ENCODE data around the gene DIAPH2. TPM values are rescaled to one million over a fixed set of nuclear protein-coding genes. Genes with fewer than 3 reads are reported as not detected.

The DIAPH2 gene
- total and polyA plus RNA-seq, 9 of the 15 experiments (the other 6 are each of a cell fraction or from before 2014, with no cell fraction given): 0.01 to 0.18 (median 0.07) TPM; not detected in 1

- in situ Hi-C loops (cut with MboI): no loop called here
- H3K9me1 ChIP-seq (ENCODE audit: control insufficient read depth, insufficient read depth, low read length): no peaks in the 10 kb centered on the region
- 0% methylated on average over 7 of the region's 13 CpGs for WGBS (ENCODE audit: insufficient coverage, low coverage, missing lambda C conversion rate)
- FAIRE-seq (no peak), ATAC-seq (no peak), DNase-seq (ENCODE audit: extremely low read depth in 1 of 4, low spot score in 3 of 4) (no peak)
- POLR2A ChIA-PET: no interaction called here
- no peaks in the 10 kb centered on the region for H3K9me3 ChIP-seq (replicated peaks; ENCODE audit: control insufficient read depth, insufficient read depth, low read depth, low read length)
- no peaks in the 10 kb centered on the region for H3K4me1 ChIP-seq (replicated peaks in 1 of 2; ENCODE audit: control insufficient read depth in 2 of 2, insufficient read depth in 2 of 2, low read length in 2 of 2)
- no peaks in the 10 kb centered on the region for H4K20me1 ChIP-seq (replicated peaks; ENCODE audit: control insufficient read depth, insufficient read depth, low read length)
- H2AFZ ChIP-seq (ENCODE audit: low read depth, low read length): no peak overlapping the region
- H3K36me3 ChIP-seq (ENCODE audit: control insufficient read depth, insufficient read depth, low read length): no peaks in the 10 kb centered on the region
- H3K79me2 ChIP-seq (ENCODE audit: control insufficient read depth, insufficient read depth, low read length): no peaks in the 10 kb centered on the region
- intact Hi-C loops (cut with micrococcal nuclease): no loop called here
- H3K4me2 ChIP-seq (ENCODE audit: insufficient read depth, low read length): no peak overlapping the region
- BruUV-seq (replicated peaks): no TSS peak
- H3K9ac ChIP-seq (ENCODE audit: insufficient read depth in 1 of 2, low read depth in 2 of 2, low read length in 2 of 2): no peak overlapping the region
- H3K27me3 ChIP-seq (ENCODE audit: control insufficient read depth in 2 of 2, insufficient read depth in 2 of 2, low read length in 2 of 2): no peaks in the 10 kb centered on the region
- no peak overlapping the region for H3K27ac ChIP-seq (ENCODE audit: extremely low read depth, low read depth, low read length)
- TF ChIP-seq RAD51 (IDR thresholded peaks at IDR 0.05; ENCODE audit: borderline replicate concordance, low read depth) (no peak), ZFX (CRISPR knock-in tag; IDR thresholded peaks at IDR 0.05) (no peak), ATF2 (CRISPR knock-in tag; IDR thresholded peaks at IDR 0.05) (no peak), KDM2B (CRISPR knock-in tag; IDR thresholded peaks at IDR 0.05) (no peak), NCOA2 (IDR thresholded peaks at IDR 0.05; ENCODE audit: partially characterized antibody in 2 of 2) (no peak)
- H3K4me3 ChIP-seq: no peak overlapping the region
- CTCF ChIA-PET (ENCODE audit: low intra/inter-chr PET ratio): no interaction called here
Measured at GRCh38 chrX:96884027-96884426, 199.4 kb downstream of the DIAPH2 start.

GRCh38 chrX:96889726-96890125, 205.1 kb downstream of the DIAPH2 start:
- in situ Hi-C loops (cut with MboI) (no loop called here), intact Hi-C loops (cut with micrococcal nuclease) (no loop called here)
- Histone ChIP-seq H3K9me1 (ENCODE audit: control insufficient read depth, insufficient read depth, low read length) (no peaks in the 10 kb centered on the region), H3K9ac (ENCODE audit: insufficient read depth in 1 of 2, low read depth in 2 of 2, low read length in 2 of 2) (no peak overlapping the region), H3K27ac (ENCODE audit: extremely low read depth, low read depth, low read length) (no peak overlapping the region), H3K4me1 (replicated peaks in 1 of 2; ENCODE audit: control insufficient read depth in 2 of 2, insufficient read depth in 2 of 2, low read length in 2 of 2) (no peaks in the 10 kb centered on the region), H3K79me2 (ENCODE audit: control insufficient read depth, insufficient read depth, low read length) (no peaks in the 10 kb centered on the region), H4K20me1 (replicated peaks; ENCODE audit: control insufficient read depth, insufficient read depth, low read length) (no peaks in the 10 kb centered on the region), H2AFZ (ENCODE audit: low read depth, low read length) (no peak overlapping the region), H3K4me2 (ENCODE audit: insufficient read depth, low read length) (no peak overlapping the region), H3K27me3 (ENCODE audit: control insufficient read depth in 2 of 2, insufficient read depth in 2 of 2, low read length in 2 of 2) (no peaks in the 10 kb centered on the region), H3K9me3 (replicated peaks; ENCODE audit: control insufficient read depth, insufficient read depth, low read depth, low read length) (no peaks in the 10 kb centered on the region), H3K4me3 (no peak overlapping the region), H3K36me3 (ENCODE audit: control insufficient read depth, insufficient read depth, low read length) (no peaks in the 10 kb centered on the region)
- ATAC-seq (no peak), DNase-seq (ENCODE audit: extremely low read depth in 1 of 4, low spot score in 3 of 4) (no peak), FAIRE-seq (no peak)
- BruUV-seq (replicated peaks): no TSS peak
- CTCF ChIA-PET (ENCODE audit: low intra/inter-chr PET ratio): no interaction called here
- WGBS (ENCODE audit: insufficient coverage, low coverage, missing lambda C conversion rate): 0% methylated on average over 1 of the region's 1 CpG
- POLR2A ChIA-PET: no interaction called here
- TF ChIP-seq SAP30 (IDR thresholded peaks at IDR 0.05; ENCODE audit: borderline replicate concordance, insufficient read depth, low read depth, low read length, poor library complexity, severe bottlenecking) (no peak), ELF4 (CRISPR knock-in tag; IDR thresholded peaks at IDR 0.05) (no peak), HOXB6 (CRISPR knock-in tag; IDR thresholded peaks at IDR 0.05; ENCODE audit: borderline replicate concordance) (no peak), PTTG1 (tag; IDR thresholded peaks at IDR 0.05; ENCODE audit: low read depth) (no peak), JUND (IDR thresholded peaks at IDR 0.05; ENCODE audit: borderline replicate concordance, low read depth, low read length) (no peak), JUND (tag; IDR thresholded peaks at IDR 0.05; ENCODE audit: borderline replicate concordance, low read depth, low read length) (no peak), ZHX1 (conservative IDR thresholded peaks at IDR 0.05; ENCODE audit: low read length) (no peak), LARP7 (IDR thresholded peaks at IDR 0.05) (no peak), L3MBTL2 (IDR thresholded peaks at IDR 0.05) (no peak)
